Fibroblast of skin of left biceps (primary cell): ENCODE results near the gene NUP210L.

ENCODE experiments used
- DNase-seq, 2 experiments: peaks; one replicate each; pipeline ENCODE4 v3.0.0-alpha.2; 2013; ENCODE audit warnings: low read depth in 2 of 2

The NUP210L gene

GRCh38 chr1:153944005-153944826 is 210.7 kb downstream of the NUP210L start:
- no peak for DNase-seq

GRCh38 chr1:153942766-153943549 is 211.9 kb downstream of the NUP210L start:
- DNase-seq = no peak
